GM18519 (cell line): ENCODE data around the gene RAMP3.

Source experiments
- ATAC-seq: cut with Tn5 transposase; IDR thresholded peaks from one replicate; pipeline ENCODE4 v1.9.1; 2021; ENCODE audit warnings: mild to moderate bottlenecking, moderate library complexity; ENCODE audit not compliant: unreplicated experiment, low FRiP score

The RAMP3 gene

DNA sequence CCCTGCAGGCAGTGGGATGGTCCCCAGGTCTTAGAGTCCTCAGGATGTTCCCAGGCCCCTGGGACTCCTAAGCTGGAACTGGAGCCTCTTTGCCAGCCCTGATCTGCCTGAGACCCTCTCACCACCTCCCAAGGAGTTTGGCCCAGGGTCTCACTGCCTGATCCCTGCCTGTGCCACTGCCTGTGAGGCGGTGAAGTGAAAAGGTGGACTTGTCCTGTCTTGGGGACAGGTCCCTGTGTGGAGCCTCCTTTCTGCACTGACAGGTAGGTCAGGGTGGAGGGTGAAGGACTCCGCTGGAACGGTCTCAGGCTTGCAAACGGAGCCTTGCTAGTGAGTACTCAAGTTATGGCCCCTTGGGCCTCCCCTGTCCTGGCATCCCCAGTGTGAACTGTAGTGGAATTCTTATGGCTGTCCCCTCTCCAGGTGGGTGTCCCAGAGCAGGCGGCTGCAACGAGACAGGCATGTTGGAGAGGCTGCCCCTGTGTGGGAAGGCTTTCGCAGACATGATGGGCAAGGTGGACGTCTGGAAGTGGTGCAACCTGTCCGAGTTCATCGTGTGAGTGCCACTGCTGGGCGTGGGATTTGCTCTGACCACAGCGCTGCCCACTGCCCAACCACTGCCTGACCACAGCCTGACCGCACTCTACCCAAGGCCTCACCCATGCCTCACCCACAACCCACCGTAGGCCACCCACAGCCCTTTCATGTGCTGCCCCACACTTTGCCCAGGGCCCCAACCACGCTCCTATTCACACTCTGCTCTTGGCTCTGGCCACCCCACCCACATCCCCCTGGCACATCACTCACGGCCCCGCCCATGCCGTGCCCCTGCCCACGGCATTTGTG is 19.5 kb downstream of the RAMP3 start:
- no peak for ATAC-seq

DNA sequence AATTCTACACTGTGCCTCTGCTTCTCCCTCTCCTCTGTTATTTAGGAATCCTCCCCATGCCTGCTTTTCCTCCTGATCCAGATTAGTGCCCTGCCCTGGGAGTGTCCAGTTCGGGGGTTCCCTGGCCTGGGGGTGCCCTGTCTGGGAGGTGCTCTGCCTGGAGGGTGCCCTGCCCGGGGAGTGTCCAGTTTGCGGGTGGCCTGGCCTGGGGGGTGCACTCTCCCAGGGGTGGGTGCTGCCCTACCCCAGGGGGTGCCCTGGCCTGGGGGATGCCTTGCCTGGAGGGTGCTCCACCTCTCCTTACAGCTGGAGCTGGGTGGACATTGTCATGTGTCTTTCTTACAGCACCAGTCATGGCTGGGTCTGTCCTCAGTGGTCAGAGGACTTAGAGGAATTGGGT is 20.2 kb downstream of the RAMP3 start:
- ATAC-seq, result no peak

DNA sequence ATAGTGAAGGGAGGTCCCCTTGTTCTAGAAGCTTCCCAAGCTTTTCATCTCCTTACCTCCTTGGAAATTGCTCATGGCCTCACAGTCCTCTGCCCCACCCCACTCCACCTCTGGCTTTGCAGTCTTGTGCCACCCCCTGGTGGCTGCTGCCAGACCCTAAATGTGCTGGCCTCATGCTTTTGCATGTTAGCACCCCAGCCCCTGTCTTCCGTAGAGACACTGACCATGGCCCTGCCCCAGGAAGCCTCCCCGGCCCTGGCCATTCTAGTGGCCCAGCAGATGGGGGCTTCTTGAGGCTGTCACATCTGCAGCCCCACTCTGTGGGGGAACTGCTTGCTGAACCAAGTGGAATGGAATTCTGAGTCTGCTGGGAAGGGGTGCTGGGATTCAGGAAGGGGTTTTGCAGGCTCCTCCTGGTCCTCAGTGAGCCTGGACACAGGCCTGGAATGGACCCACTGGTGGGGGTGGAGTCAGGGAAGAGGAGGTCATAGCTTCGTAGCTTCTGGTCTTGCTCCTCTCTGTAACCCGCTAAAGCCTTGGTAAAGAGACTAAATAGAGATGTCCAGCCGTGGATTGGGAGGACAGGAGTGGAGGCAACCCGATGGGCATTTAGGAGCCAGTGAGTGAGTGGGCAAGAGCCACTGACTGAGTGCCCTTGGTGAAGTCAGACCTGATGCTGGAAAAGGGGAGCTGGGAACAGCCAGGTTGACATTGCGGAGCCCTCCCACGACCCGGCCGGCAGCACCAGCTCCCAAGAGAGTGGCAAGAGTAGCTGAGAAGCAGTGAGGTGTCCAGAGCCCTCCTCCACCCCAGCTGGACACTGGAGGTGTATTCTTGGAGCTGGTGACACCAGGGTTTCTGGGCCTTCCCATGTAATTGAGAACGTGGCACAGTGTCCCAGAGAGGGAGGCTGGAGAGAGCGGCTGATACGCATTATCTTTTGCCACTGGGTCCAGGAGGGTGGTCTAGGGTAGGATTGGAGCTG is 20.9 kb downstream of the RAMP3 start:
- ATAC-seq, result no peak

DNA sequence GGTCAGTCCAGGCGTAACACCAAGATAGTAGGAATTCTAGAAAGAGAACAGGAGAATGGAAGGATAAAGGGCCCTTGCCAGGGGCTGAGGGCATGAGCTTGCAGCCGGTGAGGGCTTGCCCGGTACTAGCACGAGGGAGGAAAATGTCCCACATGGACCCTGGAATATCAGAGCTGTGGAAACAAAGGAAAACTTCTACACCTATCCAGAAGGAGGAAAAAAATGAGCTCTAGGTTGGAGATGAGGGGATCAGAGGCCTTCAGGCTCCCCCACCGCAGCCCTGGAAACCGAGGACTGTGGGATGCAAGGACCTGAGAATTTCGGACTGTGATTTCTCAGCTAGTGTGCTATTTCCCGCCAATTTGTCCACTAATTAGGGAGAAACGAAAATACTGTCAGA is 22.1 kb downstream of the RAMP3 start:
- ATAC-seq, result no peak

- ATAC-seq, result no peak
Observed at GRCh38 chr7:45180084-45180986, 22.7 kb downstream of the RAMP3 start.

DNA sequence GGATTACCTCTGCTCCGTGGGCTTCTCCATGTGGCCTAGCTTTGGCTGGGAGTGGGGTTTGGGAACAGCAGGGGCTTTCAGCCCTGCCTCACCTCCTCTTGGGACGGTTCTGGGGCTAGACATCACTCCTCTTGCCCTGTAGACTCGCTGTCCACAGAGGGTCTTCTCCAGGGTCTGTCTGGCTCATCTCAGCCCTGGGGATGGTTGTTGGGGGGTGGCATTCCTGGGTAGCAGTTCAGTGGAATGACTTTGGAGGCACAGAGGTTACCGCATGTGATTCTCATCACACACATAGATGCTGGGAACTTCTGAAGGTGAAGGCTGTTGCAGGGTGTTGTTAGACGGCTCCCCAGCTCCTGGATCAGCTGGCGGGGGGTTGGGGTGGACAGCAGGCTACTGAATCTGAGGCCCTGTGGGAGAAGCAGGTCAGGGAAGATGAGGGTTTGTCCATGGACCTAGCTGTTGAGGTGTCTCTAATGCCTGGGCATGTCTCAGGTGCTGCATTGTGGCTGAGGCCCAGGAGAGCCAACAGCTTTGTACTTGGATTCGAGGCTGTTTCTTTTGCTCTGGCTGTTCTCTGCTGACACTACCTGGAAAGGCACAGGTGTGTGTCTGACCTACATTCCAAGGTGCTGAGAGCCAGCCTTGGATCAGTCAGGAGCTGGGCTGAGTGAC is 23.8 kb downstream of the RAMP3 start:
- no peak for ATAC-seq

GRCh38 chr7:45181991-45182855 is 24.6 kb downstream of the RAMP3 start:
- ATAC-seq, result no peak

DNA sequence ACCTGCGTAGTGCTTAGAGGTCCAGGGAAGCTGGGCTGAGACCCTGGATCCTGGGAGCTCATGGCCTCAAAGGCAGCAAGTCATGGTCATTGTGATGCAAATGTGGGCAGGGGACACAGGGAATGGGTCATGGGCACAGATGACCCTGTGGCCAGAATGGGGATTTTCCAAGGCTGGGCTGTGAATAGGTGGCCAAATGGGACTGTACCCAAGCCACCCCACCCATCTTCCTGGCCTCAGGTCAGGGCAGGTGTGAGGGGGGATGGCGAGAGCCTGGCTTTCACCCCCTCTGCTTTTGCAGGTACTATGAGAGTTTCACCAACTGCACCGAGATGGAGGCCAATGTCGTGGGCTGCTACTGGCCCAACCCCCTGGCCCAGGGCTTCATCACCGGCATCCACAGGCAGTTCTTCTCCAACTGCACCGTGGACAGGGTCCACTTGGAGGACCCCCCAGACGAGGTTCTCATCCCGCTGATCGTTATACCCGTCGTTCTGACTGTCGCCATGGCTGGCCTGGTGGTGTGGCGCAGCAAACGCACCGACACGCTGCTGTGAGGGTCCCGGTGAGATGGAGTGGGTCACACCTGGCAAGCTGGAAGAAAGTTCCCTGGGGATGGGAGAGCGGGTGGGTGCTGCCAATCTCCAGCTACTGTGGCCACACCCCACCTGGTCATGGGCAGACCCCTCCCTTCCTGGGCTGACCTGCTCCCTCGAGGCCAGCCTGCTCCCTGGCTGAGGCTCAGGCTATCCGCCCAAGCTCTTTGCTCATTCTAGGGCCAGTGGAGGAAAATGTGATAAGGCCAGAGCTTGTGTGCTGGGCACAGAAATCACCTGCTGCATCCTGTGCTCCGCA is 25.5 kb downstream of the RAMP3 start:
- no peak for ATAC-seq

- no peak for ATAC-seq
Observed at GRCh38 chr7:45183711-45184210, 26.2 kb downstream of the RAMP3 start.

DNA sequence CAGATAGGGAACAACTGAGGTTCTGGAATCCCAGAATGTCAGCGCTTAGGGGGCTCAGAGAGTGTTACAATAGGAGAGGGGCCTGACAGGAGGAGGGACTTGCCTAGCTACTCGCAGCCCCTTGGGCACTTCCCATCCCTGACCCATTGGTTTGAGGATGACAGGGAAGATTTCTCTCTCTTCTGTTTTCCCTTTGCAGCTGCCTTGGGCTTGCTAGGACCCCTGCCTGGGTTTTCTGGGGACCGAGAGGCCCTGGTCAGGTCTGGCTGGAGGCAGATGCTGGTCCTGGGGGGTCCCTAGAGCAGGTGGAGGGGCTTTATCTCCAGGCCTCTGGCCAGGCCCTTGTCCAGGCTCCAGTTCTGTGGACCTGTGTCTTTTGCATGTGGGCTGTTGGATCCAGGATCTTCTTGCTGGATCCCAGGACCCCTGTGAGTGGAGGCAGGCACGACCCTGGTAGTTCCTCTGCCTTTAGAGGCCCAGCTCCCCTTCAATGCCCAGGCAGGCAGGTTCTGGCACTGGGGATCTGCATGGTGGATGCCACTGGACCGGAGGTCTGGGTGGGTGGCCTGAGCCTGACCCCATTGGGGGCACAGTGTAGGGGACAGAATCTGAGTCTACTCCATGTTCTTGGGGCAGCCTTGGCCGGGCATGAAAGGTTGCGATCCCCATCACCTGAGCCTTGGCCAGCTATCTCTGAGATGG is 26.9 kb downstream of the RAMP3 start:
- no peak for ATAC-seq

- no peak for ATAC-seq
Observed at GRCh38 chr7:45185028-45185863, 27.7 kb downstream of the RAMP3 start.

GRCh38 chr7:45185864-45186250 is 28.3 kb downstream of the RAMP3 start:
- ATAC-seq, result no peak

DNA sequence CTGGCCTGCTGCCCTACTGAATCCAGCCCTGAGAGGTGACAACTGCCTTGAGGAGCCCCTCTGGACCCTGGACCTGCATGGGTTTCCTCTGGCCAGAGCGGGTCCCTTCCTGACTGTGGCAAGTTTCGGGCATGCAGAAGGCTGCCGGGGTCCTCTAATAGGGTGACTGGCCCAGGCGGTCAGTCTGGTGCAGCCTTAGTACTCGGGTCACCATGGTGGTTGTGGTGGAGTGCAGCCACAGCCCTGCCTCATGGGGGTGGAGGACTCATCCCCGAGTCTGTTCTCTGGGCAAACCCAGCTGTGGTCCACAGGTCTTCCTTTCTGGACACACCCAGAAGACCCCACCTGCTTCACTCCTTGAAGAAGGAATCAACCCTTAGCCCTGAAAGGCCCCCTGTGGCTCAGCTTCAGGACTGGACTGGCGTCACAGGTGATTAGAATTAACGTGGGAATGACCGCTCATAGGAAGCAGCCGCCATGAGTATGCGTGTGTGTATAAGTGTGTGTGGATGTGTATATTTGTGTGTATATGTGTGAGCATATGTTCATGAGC is 28.7 kb downstream of the RAMP3 start:
- no peak for ATAC-seq

- no peak for ATAC-seq
Observed at GRCh38 chr7:45187089-45187945, 29.7 kb downstream of the RAMP3 start.

DNA sequence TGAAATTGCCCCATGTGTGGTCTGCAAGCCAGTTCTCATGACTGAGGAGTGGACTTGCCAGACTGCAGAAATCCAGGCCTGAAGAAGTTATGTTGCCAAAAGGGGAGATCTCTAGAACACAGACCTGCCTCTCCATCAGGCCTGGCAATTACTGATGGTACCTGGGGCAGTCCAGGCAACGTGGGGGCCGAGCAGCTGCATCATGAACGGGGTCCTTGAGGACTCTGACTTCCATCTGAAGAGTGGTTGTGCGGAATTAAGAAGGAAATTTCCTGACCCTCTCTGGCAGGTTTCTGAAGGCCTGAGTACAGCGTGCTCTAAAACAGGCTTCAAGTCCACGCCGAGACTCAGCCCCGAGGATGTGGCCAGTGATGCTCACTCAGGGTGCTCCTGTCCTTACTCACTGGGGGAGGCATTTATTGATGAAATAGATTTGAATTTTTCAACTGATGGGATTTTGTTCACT is 30.4 kb downstream of the RAMP3 start:
- ATAC-seq, result no peak
